Loucy (cell line): ENCODE data around the gene ATXN7L1.

Experiments
- H2AFZ ChIP-seq: fragments of 200-600 bp; sonication (generic); 2 replicates; pipeline ENCODE4 v1.6.0; 2016; ENCODE audit warnings: antibody characterized with exemption, mild to moderate bottlenecking, low read length, moderate library complexity
- H3F3A ChIP-seq: fragments of 200-600 bp; 2 replicates; pipeline ENCODE4 v1.6.0; 2016; ENCODE audit warnings: antibody characterized with exemption, low read depth, mild to moderate bottlenecking
- H3K27me3 ChIP-seq: fragments of 200-600 bp; sonication (generic); 2 replicates; pipeline ENCODE4 v1.6.1; 2014; ENCODE audit warnings: low read length, mild to moderate bottlenecking; ENCODE audit not compliant: insufficient read depth, poor library complexity, severe bottlenecking
- H3K36me3 ChIP-seq: fragments of 200-600 bp; sonication (generic); 2 replicates; pipeline ENCODE4 v1.6.1; 2016; ENCODE audit warnings: low read length; ENCODE audit not compliant: insufficient read depth
- H3K4me1 ChIP-seq: fragments of 200-600 bp; sonication (generic); 2 replicates; pipeline ENCODE4 v1.5.1; 2014; ENCODE audit warnings: low read length, mild to moderate bottlenecking; ENCODE audit not compliant: insufficient read depth, poor library complexity, severe bottlenecking
- H3K4me2 ChIP-seq: fragments of 200-600 bp; sonication (generic); 2 replicates; pipeline ENCODE4 v1.6.0; 2014; ENCODE audit warnings: antibody characterized with exemption, low read length, low read depth, mild to moderate bottlenecking; ENCODE audit not compliant: poor library complexity, severe bottlenecking
- H3K4me3 ChIP-seq: fragments of 200-600 bp; sonication (generic); 2 replicates; pipeline ENCODE4 v1.5.1; 2014; ENCODE audit warnings: low read length, mild to moderate bottlenecking, mixed read lengths; ENCODE audit not compliant: poor library complexity, severe bottlenecking
- H3K79me2 ChIP-seq: fragments of 200-600 bp; sonication (generic); 2 replicates; pipeline ENCODE4 v1.6.1; 2014; ENCODE audit warnings: low read length; ENCODE audit not compliant: insufficient read depth
- H3K9ac ChIP-seq: fragments of 200-600 bp; sonication (generic); 2 replicates; pipeline ENCODE4 v1.6.0; 2014; ENCODE audit warnings: mild to moderate bottlenecking, low read depth, low read length, moderate library complexity; ENCODE audit not compliant: poor library complexity, severe bottlenecking
- H3K9me2 ChIP-seq: fragments of 200-600 bp; sonication (generic); replicated peaks from 2 replicates; pipeline ENCODE4 v1.6.1; 2016; ENCODE audit warnings: low read depth, low read length, mixed read lengths
- H3K9me3 ChIP-seq: fragments of 200-600 bp; sonication (generic); 2 replicates; pipeline ENCODE4 v1.6.1; 2014; ENCODE audit warnings: mild to moderate bottlenecking, antibody characterized with exemption, low read length, low read depth; ENCODE audit not compliant: insufficient read depth
- H4K20me1 ChIP-seq: fragments of 200-600 bp; sonication (generic); 2 replicates; pipeline ENCODE4 v1.6.0; 2014; ENCODE audit warnings: antibody characterized with exemption, low read length, mild to moderate bottlenecking; ENCODE audit not compliant: insufficient read depth, poor library complexity, severe bottlenecking
- EZH2phosphoT487 ChIP-seq: fragments of 200-600 bp; IDR thresholded peaks from 2 replicates; pipeline ENCODE4 v1.6.1; 2018; ENCODE audit warnings: antibody characterized with exemption, mild to moderate bottlenecking, moderate library complexity, borderline replicate concordance
- TF ChIP-seq, protein P1 (sequence below): fragments of 200-600 bp; sonication (generic); conservative IDR thresholded peaks from 2 replicates; pipeline ENCODE4 v1.5.1; 2014; ENCODE audit warnings: mild to moderate bottlenecking, antibody characterized with exemption, low read length

Gene ATXN7L1

DNA sequence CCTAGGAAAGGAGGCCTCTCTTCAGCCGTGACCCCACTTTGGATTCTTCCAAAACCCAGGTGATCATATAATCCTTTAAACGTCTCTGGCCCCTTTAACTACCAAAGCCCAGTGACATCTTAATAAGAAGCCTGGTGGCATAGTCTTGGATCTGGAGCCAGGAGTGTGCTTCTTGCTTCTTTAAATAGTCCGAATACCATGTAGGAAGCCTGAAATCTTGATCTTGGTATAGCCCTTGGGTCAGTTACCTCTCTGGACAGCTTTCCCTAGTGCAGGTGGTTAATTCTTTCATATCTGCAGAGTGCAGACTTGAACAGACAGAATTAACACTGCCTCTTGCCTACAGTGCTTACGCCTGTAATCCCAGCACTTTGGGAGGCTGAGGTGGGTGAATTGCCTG, 156.5 kb downstream of the ATXN7L1 start:
- H3K36me3 ChIP-seq, result no peaks in the 10 kb centered on the region
- H3K9me2 ChIP-seq, result no peaks in the 10 kb centered on the region
- no peaks in the 10 kb centered on the region for H4K20me1 ChIP-seq
- no peaks in the 10 kb centered on the region for H3K9me3 ChIP-seq
- no peak overlapping the region for H3K9ac ChIP-seq
- H3K4me1 ChIP-seq, result no peaks in the 10 kb centered on the region
- H3K4me3 ChIP-seq, result no peak overlapping the region
- H2AFZ ChIP-seq, result no peak overlapping the region
- H3K27me3 ChIP-seq, result no peaks in the 10 kb centered on the region
- H3K79me2 ChIP-seq, result no peaks in the 10 kb centered on the region
- H3K4me2 ChIP-seq, result no peak overlapping the region
- no peaks in the 10 kb centered on the region for H3F3A ChIP-seq
- TF ChIP-seq EZH2phosphoT487, result no peak
- TF ChIP-seq, protein P1, sequence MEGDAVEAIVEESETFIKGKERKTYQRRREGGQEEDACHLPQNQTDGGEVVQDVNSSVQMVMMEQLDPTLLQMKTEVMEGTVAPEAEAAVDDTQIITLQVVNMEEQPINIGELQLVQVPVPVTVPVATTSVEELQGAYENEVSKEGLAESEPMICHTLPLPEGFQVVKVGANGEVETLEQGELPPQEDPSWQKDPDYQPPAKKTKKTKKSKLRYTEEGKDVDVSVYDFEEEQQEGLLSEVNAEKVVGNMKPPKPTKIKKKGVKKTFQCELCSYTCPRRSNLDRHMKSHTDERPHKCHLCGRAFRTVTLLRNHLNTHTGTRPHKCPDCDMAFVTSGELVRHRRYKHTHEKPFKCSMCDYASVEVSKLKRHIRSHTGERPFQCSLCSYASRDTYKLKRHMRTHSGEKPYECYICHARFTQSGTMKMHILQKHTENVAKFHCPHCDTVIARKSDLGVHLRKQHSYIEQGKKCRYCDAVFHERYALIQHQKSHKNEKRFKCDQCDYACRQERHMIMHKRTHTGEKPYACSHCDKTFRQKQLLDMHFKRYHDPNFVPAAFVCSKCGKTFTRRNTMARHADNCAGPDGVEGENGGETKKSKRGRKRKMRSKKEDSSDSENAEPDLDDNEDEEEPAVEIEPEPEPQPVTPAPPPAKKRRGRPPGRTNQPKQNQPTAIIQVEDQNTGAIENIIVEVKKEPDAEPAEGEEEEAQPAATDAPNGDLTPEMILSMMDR, result no peak

DNA sequence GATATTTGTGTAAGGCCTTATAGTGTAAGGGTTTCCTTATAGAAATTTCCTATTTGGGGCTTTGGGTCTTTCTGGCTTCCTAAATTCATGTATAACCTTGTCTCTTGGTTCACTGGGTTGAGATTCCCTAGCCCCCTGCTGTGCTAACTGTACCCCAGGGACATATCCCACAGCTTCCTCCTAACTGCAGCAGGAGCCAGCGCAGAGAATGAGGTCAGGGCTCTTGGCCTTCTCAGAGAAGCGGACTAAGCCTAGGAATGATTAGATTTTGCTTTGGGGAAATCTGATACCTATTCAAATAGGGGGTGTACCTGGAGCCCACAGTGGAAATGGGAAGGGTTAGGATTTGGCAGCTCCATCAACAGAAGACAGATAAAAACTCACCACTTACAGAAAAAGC, 157.0 kb downstream of the ATXN7L1 start:
- no peak overlapping the region for H3K4me3 ChIP-seq
- H2AFZ ChIP-seq, result no peak overlapping the region
- no peaks in the 10 kb centered on the region for H3K79me2 ChIP-seq
- H4K20me1 ChIP-seq, result no peaks in the 10 kb centered on the region
- no peak overlapping the region for H3K4me2 ChIP-seq
- H3K4me1 ChIP-seq, result no peaks in the 10 kb centered on the region
- no peaks in the 10 kb centered on the region for H3K27me3 ChIP-seq
- no peaks in the 10 kb centered on the region for H3K9me3 ChIP-seq
- TF ChIP-seq, protein P1, result no peak
- no peak for TF ChIP-seq EZH2phosphoT487
- no peaks in the 10 kb centered on the region for H3K36me3 ChIP-seq
- no peaks in the 10 kb centered on the region for H3K9me2 ChIP-seq
- no peak overlapping the region for H3K9ac ChIP-seq
- H3F3A ChIP-seq, result no peaks in the 10 kb centered on the region

DNA sequence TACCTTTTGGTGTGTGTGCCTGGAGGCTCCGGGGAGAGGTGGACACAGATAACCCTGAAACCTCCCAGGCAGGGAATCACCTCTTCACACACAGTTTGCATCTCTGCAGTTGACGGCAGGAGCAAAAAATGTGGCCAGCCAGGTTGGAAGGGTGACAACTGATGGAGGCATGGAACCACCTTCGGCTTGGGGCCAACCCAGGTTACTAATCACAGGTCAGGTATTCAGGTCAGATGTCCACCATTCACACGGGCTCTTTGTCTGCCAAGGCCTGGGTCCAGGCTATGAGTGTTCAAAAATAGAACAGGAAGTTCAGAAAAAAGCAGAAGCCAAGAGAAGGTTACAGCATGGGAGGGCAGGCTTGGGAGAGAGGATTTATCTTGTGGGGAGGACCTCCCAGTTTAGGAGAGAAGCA, 157.9 kb downstream of the ATXN7L1 start:
- no peaks in the 10 kb centered on the region for H3K4me1 ChIP-seq
- H3K27me3 ChIP-seq, result no peaks in the 10 kb centered on the region
- H2AFZ ChIP-seq, result no peak overlapping the region
- H3F3A ChIP-seq, result no peaks in the 10 kb centered on the region
- H3K4me2 ChIP-seq, result no peak overlapping the region
- no peaks in the 10 kb centered on the region for H3K36me3 ChIP-seq
- H3K9me3 ChIP-seq, result no peaks in the 10 kb centered on the region
- no peak overlapping the region for H3K9ac ChIP-seq
- no peaks in the 10 kb centered on the region for H4K20me1 ChIP-seq
- H3K79me2 ChIP-seq, result no peaks in the 10 kb centered on the region
- no peaks in the 10 kb centered on the region for H3K9me2 ChIP-seq
- TF ChIP-seq, protein P1, result no peak
- TF ChIP-seq EZH2phosphoT487, result no peak
- H3K4me3 ChIP-seq, result no peak overlapping the region
